ENCODE data around the gene CRYL1. TPM values are rescaled to one million over a fixed set of nuclear protein-coding genes. Genes with fewer than 3 reads are reported as not detected.

Gene CRYL1
- total RNA-seq, 1 experiment from 2014 or later, result 12.2 TPM

GRCh38 chr13:20416223-20416745 lies 109.4 kb downstream of the CRYL1 start:
- Mint-ChIP-seq H3K9me3 (ENCODE audit: low read depth, unreplicated experiment) (peaks cover 4% of the 10 kb centered on the region), H3K27me3 (ENCODE audit: unreplicated experiment) (no peaks in the 10 kb centered on the region), H3K27ac (ENCODE audit: unreplicated experiment) (no peak overlapping the region), H3K4me1 (ENCODE audit: low read depth, unreplicated experiment) (peaks cover 19% of the 10 kb centered on the region), H3K36me3 (ENCODE audit: insufficient read depth, unreplicated experiment) (peaks cover 6% of the 10 kb centered on the region), H3K4me3 (ENCODE audit: low read depth, unreplicated experiment) (no peak overlapping the region)
- DNase-seq, result no peak
- CTCF ChIA-PET, result no interaction called here
- intact Hi-C loops (cut with micrococcal nuclease; ENCODE audit: unreplicated experiment), result loop anchor here (10.0 kb wide), 1 partner anchor 69 kb away; no protein-coding TSS in a partner anchor
- no TSS peak for BruUV-seq (replicated peaks)
- TF ChIP-seq, protein P1, sequence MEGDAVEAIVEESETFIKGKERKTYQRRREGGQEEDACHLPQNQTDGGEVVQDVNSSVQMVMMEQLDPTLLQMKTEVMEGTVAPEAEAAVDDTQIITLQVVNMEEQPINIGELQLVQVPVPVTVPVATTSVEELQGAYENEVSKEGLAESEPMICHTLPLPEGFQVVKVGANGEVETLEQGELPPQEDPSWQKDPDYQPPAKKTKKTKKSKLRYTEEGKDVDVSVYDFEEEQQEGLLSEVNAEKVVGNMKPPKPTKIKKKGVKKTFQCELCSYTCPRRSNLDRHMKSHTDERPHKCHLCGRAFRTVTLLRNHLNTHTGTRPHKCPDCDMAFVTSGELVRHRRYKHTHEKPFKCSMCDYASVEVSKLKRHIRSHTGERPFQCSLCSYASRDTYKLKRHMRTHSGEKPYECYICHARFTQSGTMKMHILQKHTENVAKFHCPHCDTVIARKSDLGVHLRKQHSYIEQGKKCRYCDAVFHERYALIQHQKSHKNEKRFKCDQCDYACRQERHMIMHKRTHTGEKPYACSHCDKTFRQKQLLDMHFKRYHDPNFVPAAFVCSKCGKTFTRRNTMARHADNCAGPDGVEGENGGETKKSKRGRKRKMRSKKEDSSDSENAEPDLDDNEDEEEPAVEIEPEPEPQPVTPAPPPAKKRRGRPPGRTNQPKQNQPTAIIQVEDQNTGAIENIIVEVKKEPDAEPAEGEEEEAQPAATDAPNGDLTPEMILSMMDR (IDR thresholded peaks at IDR 0.05; ENCODE audit: unreplicated experiment), result no peak

- H3K4me3 Mint-ChIP-seq (ENCODE audit: low read depth, unreplicated experiment), result no peak overlapping the region
- BruUV-seq (replicated peaks), result no TSS peak
- H3K27me3 Mint-ChIP-seq (ENCODE audit: unreplicated experiment), result no peaks in the 10 kb centered on the region
- H3K4me1 Mint-ChIP-seq (ENCODE audit: low read depth, unreplicated experiment), result peaks cover 19% of the 10 kb centered on the region
- no peak overlapping the region for H3K27ac Mint-ChIP-seq (ENCODE audit: unreplicated experiment)
- H3K36me3 Mint-ChIP-seq (ENCODE audit: insufficient read depth, unreplicated experiment), result peaks cover 6% of the 10 kb centered on the region
- intact Hi-C loops (cut with micrococcal nuclease; ENCODE audit: unreplicated experiment), result loop anchor here (10.0 kb wide), 1 partner anchor 69 kb away; no protein-coding TSS in a partner anchor
- peaks cover 4% of the 10 kb centered on the region for H3K9me3 Mint-ChIP-seq (ENCODE audit: low read depth, unreplicated experiment)
- CTCF ChIA-PET, result no interaction called here
- DNase-seq, result no peak
- TF ChIP-seq, protein P1 (IDR thresholded peaks at IDR 0.05; ENCODE audit: unreplicated experiment), result no peak
Observed at GRCh38 chr13:20415694-20416107, 110.0 kb downstream of the CRYL1 start.

DNA sequence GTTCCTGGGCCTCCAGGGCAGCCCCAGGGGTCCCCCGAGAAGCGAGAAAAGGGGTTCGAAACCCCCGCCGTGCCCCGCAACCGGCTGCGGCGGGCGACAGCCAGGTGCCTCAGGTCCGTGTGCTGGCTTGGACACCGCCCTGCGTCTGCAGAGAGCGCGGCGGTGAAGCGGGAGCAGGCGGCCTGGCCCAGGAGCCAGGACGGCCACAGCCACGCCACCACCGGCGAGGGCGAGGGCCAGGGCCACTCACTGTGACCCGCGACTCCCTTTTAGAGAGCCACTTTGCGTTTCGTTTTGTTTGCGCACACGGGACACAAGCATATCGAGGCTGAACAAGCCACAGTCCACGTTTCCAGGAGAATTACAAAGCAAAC lies 110.4 kb downstream of the CRYL1 start:
- DNase-seq, result no peak
- H3K9me3 Mint-ChIP-seq (ENCODE audit: low read depth, unreplicated experiment), result peaks cover 4% of the 10 kb centered on the region
- H3K27ac Mint-ChIP-seq (ENCODE audit: unreplicated experiment), result no peak overlapping the region
- no TSS peak for BruUV-seq (replicated peaks)
- CTCF ChIA-PET, result no interaction called here
- intact Hi-C loops (cut with micrococcal nuclease; ENCODE audit: unreplicated experiment), result loop anchor here (10.0 kb wide), 1 partner anchor 70 kb away; no protein-coding TSS in a partner anchor
- TF ChIP-seq, protein P1 (IDR thresholded peaks at IDR 0.05; ENCODE audit: unreplicated experiment), result no peak
- H3K4me1 Mint-ChIP-seq (ENCODE audit: low read depth, unreplicated experiment), result peaks cover 15% of the 10 kb centered on the region
- no peaks in the 10 kb centered on the region for H3K27me3 Mint-ChIP-seq (ENCODE audit: unreplicated experiment)
- no peak overlapping the region for H3K4me3 Mint-ChIP-seq (ENCODE audit: low read depth, unreplicated experiment)
- peaks cover 5% of the 10 kb centered on the region for H3K36me3 Mint-ChIP-seq (ENCODE audit: insufficient read depth, unreplicated experiment)

DNA sequence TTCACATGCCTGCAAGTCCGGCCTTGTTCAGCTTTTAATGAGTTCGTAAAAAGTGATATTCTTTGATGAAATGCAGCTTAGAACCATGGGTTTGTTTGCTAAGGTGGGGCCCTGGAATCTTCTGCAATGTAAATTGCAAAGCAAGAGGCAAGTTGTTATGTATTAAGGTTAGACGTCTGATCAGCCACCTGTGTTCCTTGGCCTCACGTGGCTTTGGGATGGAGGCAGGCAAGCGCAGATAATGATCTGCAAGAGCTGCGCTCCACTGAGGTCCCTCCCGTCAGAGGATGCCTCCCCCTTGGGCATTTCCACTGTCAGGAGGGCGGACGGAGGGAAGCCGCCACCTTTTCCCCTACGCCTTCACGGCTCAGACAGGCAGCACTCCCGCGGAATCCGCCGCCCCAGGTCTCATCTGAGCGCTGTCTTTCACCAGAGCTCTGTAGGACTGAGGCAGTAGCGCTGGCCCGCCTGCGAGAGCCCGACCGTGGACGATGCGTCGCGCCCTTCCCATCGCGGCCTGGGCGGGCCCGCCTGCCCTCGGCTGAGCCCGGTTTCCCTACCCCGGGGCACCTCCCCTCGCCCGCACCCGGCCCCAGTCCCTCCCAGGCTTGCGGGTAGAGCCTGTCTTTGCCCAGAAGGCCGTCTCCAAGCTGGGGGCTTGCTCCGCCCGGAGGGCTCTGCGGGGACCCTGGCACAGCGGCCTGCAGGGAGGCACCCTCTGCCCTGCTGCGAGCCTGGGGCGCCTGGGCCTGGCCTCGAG lies 110.9 kb downstream of the CRYL1 start:
- Mint-ChIP-seq H3K27ac (ENCODE audit: unreplicated experiment) (no peak overlapping the region), H3K9me3 (ENCODE audit: low read depth, unreplicated experiment) (peaks cover 4% of the 10 kb centered on the region), H3K36me3 (ENCODE audit: insufficient read depth, unreplicated experiment) (no peaks in the 10 kb centered on the region), H3K4me1 (ENCODE audit: low read depth, unreplicated experiment) (peaks cover 9% of the 10 kb centered on the region), H3K27me3 (ENCODE audit: unreplicated experiment) (no peaks in the 10 kb centered on the region), H3K4me3 (ENCODE audit: low read depth, unreplicated experiment) (no peak overlapping the region)
- CTCF ChIA-PET, result no interaction called here
- intact Hi-C loops (cut with micrococcal nuclease; ENCODE audit: unreplicated experiment), result loop anchor here (5.0 to 10.0 kb wide), 2 partner anchors 37 to 70 kb away; no protein-coding TSS in a partner anchor
- DNase-seq, result no peak
- TF ChIP-seq, protein P1 (IDR thresholded peaks at IDR 0.05; ENCODE audit: unreplicated experiment), result no peak
- BruUV-seq (replicated peaks), result no TSS peak

Measured in Calu3 (cell line).